ENCODE data around the gene TRPC4. TPM values are rescaled to one million over a fixed set of nuclear protein-coding genes. Genes with fewer than 3 reads are reported as not detected.

The TRPC4 gene
- polyA plus RNA-seq, 1 experiment: 6.2 TPM

DNA sequence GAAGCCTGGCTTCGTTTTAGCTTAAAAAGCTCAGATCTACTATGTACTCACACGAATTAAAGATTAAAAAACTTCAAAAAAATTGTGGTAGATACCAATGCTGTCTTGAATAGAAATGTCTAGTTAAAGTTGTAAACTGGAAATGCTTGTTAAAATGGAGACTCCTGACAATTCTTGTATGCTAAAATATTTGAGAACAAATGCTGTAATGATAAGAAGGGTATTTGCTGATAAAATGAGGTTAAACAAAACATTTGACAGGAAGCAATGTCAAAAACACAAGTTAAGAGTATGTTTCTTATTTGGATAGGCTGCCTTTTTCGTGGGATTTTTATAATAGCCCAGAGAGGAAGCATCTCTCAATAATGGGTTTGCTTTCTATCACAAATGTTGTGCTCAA lies 223.0 kb downstream of the TRPC4 start:
- no peaks in the 10 kb centered on the region for H3K27me3 ChIP-seq (ENCODE audit: control insufficient read depth, insufficient read depth, low read length)
- CTCF ChIA-PET: no interaction called here
- TF ChIP-seq, protein P1, sequence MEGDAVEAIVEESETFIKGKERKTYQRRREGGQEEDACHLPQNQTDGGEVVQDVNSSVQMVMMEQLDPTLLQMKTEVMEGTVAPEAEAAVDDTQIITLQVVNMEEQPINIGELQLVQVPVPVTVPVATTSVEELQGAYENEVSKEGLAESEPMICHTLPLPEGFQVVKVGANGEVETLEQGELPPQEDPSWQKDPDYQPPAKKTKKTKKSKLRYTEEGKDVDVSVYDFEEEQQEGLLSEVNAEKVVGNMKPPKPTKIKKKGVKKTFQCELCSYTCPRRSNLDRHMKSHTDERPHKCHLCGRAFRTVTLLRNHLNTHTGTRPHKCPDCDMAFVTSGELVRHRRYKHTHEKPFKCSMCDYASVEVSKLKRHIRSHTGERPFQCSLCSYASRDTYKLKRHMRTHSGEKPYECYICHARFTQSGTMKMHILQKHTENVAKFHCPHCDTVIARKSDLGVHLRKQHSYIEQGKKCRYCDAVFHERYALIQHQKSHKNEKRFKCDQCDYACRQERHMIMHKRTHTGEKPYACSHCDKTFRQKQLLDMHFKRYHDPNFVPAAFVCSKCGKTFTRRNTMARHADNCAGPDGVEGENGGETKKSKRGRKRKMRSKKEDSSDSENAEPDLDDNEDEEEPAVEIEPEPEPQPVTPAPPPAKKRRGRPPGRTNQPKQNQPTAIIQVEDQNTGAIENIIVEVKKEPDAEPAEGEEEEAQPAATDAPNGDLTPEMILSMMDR (IDR thresholded peaks at IDR 0.05; ENCODE audit: insufficient read depth, low read depth, low read length): no peak
- DNase-seq (ENCODE audit: low read depth): no peak
- H3K36me3 ChIP-seq (ENCODE audit: control insufficient read depth, insufficient read depth, low read length): no peaks in the 10 kb centered on the region
- no peak overlapping the region for H3K4me3 ChIP-seq (ENCODE audit: low read depth, low read length)
- POLR2A ChIA-PET: no interaction called here

DNA sequence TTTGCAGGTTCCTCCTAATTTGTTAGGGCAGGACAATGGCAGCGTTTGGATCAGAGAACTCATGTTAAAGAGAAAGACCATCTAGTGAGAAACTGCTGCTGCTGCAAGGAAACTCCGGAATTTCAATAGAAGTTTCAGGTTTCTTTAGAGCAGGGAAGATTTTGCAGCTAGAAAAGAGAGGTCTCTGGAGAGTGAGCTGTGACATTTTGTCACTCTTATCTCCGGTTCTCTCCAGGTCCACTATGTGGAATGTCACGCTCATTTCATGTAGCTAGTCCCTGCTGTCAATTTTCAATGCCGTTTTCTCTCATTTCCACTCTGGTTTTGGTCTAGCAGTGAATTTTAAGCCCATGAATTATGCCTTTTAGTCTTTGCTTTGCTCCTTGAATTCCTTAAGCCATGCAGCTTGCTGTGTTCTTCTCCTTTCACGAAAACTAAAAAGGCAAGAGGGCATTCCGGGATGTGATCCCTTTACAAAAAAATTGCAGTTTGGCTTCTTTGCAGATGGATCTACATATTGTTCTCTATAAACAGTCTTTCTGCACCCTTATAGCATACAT lies 224.3 kb downstream of the TRPC4 start:
- H3K36me3 ChIP-seq (ENCODE audit: control insufficient read depth, insufficient read depth, low read length): no peaks in the 10 kb centered on the region
- ChIA-PET CTCF (interaction anchor here (0.8 to 0.9 kb wide), 2 partner anchors 9 to 12 kb away, joined by 3 to 4 read pairs; no protein-coding TSS in a partner anchor), POLR2A (no interaction called here)
- H3K27me3 ChIP-seq (ENCODE audit: control insufficient read depth, insufficient read depth, low read length): no peaks in the 10 kb centered on the region
- H3K4me3 ChIP-seq (ENCODE audit: low read depth, low read length): no peak overlapping the region
- no peak for DNase-seq (ENCODE audit: low read depth)
- TF ChIP-seq, protein P1 (IDR thresholded peaks at IDR 0.05; ENCODE audit: insufficient read depth, low read depth, low read length): no peak

DNA sequence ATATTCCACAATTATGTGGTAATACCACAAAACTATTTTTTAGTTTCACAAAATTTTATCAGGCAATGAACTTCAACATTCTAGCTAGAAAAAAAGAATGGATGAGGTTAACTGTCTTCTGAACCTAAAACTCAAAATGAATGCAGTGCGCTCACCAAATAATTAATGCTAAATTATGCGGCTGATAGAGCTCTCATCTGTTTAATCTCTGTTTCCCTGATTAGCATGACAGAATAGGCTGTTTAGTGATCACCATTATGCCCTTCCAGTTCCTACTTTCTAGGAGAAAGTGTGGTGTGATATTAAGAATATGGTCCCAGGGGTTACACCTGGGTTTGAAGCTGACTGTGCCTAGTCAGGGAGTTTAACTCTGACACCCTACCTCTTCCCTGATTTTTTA lies 228.2 kb downstream of the TRPC4 start:
- Histone ChIP-seq H3K4me3 (ENCODE audit: low read depth, low read length) (no peak overlapping the region), H3K36me3 (ENCODE audit: control insufficient read depth, insufficient read depth, low read length) (no peaks in the 10 kb centered on the region), H3K27me3 (ENCODE audit: control insufficient read depth, insufficient read depth, low read length) (no peaks in the 10 kb centered on the region)
- ChIA-PET POLR2A (no interaction called here), CTCF (interaction anchor here (1.0 to 4.7 kb wide), 6 partner anchors 10 to 940 kb away, joined by 4 to 24 read pairs (median 6); partner anchors contain the start of gene TRPC4)
- no peak for DNase-seq (ENCODE audit: low read depth)
- TF ChIP-seq, protein P1 (IDR thresholded peaks at IDR 0.05; ENCODE audit: insufficient read depth, low read depth, low read length): no peak

DNA sequence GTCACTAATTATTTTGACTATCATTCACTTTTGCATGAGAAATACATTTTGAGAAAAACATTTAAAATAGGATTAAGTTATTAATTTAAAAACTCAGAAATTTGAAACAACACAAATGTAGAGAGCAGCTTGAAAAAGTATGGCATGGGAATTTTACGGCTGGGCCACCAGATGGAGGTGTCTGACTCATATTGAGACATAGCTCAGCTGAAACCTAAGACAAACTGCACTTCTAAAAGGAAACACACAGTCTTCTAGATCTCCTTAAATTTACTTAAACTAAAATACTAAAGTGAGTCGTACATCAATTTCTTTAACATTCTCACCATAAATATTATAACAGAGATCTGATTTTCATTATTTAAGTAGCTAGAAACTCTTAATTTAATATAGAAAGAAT lies 229.1 kb downstream of the TRPC4 start:
- CTCF ChIA-PET: interaction anchor here (0.7 to 4.7 kb wide), 12 partner anchors 8 to 583 kb away, joined by 3 to 24 read pairs (median 4); partner anchors contain the start of gene TRPC4
- DNase-seq (ENCODE audit: low read depth): no peak
- Histone ChIP-seq H3K36me3 (ENCODE audit: control insufficient read depth, insufficient read depth, low read length) (no peaks in the 10 kb centered on the region), H3K4me3 (ENCODE audit: low read depth, low read length) (no peak overlapping the region), H3K27me3 (ENCODE audit: control insufficient read depth, insufficient read depth, low read length) (no peaks in the 10 kb centered on the region)
- POLR2A ChIA-PET: no interaction called here
- TF ChIP-seq, protein P1 (IDR thresholded peaks at IDR 0.05; ENCODE audit: insufficient read depth, low read depth, low read length): peak; percentile 70

DNA sequence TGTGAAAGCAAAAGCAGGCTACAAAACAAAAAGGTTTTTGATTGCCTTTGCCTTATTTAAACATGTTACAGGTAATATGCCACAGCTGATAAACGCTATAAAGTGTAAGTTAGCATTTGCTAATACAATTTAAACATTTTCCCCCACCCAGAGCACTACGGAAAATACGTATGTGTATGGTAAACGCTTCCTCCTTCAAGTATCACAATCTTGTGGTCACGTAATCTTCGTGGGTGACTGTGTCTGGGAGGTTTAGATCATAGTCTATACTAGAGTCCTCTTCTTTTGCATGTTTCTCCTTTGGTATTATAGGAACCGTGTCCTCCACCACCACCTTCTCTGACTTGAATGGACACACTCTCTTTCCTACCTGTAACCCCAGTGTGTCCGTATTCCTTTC lies 232.9 kb downstream of the TRPC4 start:
- ChIA-PET CTCF (no interaction called here), POLR2A (no interaction called here)
- H3K36me3 ChIP-seq (ENCODE audit: control insufficient read depth, insufficient read depth, low read length): no peaks in the 10 kb centered on the region
- H3K4me3 ChIP-seq (ENCODE audit: low read depth, low read length): no peak overlapping the region
- H3K27me3 ChIP-seq (ENCODE audit: control insufficient read depth, insufficient read depth, low read length): no peaks in the 10 kb centered on the region
- TF ChIP-seq, protein P1 (IDR thresholded peaks at IDR 0.05; ENCODE audit: insufficient read depth, low read depth, low read length): no peak
- no peak for DNase-seq (ENCODE audit: low read depth)

Data from BJ (cell line).